Measurements from ENCODE around the gene MAP3K10. TPM values are rescaled to one million over a fixed set of nuclear protein-coding genes. Genes with fewer than 3 reads are reported as not detected.
"Not testable (repeated sequence)": the region's sequence is repeated elsewhere in the genome, so short reads cannot be mapped to it uniquely, and the experiment has no call there.

MAP3K10 gene
- 5.1 TPM for total RNA-seq

GRCh38 chr19:40190891-40191835, at the start of gene MAP3K10:
MAP3K10 (plus strand) TSS chr19:40191426; CDS start chr19:40192032, 606 bp downstream.
- DNase-seq, result peak; percentile 80

GRCh38 chr19:40141551-40141950, 49.7 kb upstream of the MAP3K10 start:
- DNase-seq, result no peak

- DNase-seq, result peak; percentile 62
Observed at GRCh38 chr19:40143612-40144011, 47.6 kb upstream of the MAP3K10 start.

- DNase-seq, result no peak
Observed at GRCh38 chr19:40144151-40144550, 47.1 kb upstream of the MAP3K10 start.

- no peak for DNase-seq
Observed at GRCh38 chr19:40144947-40145748, 46.1 kb upstream of the MAP3K10 start.

- DNase-seq, result not testable (repeated sequence)
Observed at GRCh38 chr19:40145749-40146029, 45.5 kb upstream of the MAP3K10 start.

- DNase-seq, result no peak
Observed at GRCh38 chr19:40147338-40147692, 43.9 kb upstream of the MAP3K10 start.

- DNase-seq, result no peak
Observed at GRCh38 chr19:40147693-40148347, 43.4 kb upstream of the MAP3K10 start.

GRCh38 chr19:40149501-40149900, 41.7 kb upstream of the MAP3K10 start:
- no peak for DNase-seq

GRCh38 chr19:40150170-40150569, 41.1 kb upstream of the MAP3K10 start:
- no peak for DNase-seq

- no peak for DNase-seq
Observed at GRCh38 chr19:40154121-40154680, 37.0 kb upstream of the MAP3K10 start.

- DNase-seq, result no peak
Observed at GRCh38 chr19:40155749-40156265, 35.4 kb upstream of the MAP3K10 start.

- no peak for DNase-seq
Observed at GRCh38 chr19:40157059-40157458, 34.2 kb upstream of the MAP3K10 start.

GRCh38 chr19:40159744-40160143, 31.5 kb upstream of the MAP3K10 start:
- no peak for DNase-seq

- DNase-seq, result no peak
Observed at GRCh38 chr19:40162104-40162503, 29.1 kb upstream of the MAP3K10 start.

- no peak for DNase-seq
Observed at GRCh38 chr19:40163541-40164129, 27.6 kb upstream of the MAP3K10 start.

GRCh38 chr19:40165362-40165937, 25.8 kb upstream of the MAP3K10 start:
- DNase-seq, result peak; percentile 34

- DNase-seq, result not testable (repeated sequence)
Observed at GRCh38 chr19:40169482-40170302, 21.5 kb upstream of the MAP3K10 start.

GRCh38 chr19:40170303-40170989, 20.8 kb upstream of the MAP3K10 start:
- not testable (repeated sequence) for DNase-seq

- DNase-seq, result not testable (repeated sequence)
Observed at GRCh38 chr19:40171293-40171692, 19.9 kb upstream of the MAP3K10 start.

All from tongue (tissue), 2 donors.